OCI-LY3 (cell line): ENCODE data around the gene IBA57.

Experiments
- H2AFZ ChIP-seq: fragments of 200-600, 300-600 bp; shearing (Covaris generic); 2 replicates; pipeline ENCODE4 v1.6.0; 2014; ENCODE audit warnings: antibody characterized with exemption, low read depth, low read length
- H3K27ac ChIP-seq: fragments of 200-600, 300-600 bp; sonication (generic); 2 replicates; pipeline ENCODE4 v1.5.1; 2014; ENCODE audit warnings: mild to moderate bottlenecking, low read length, moderate library complexity, mixed read lengths
- H3K27me3 ChIP-seq: fragments of 200-600, 300-600 bp; sonication (generic); 2 replicates; pipeline ENCODE4 v1.6.1; 2014; ENCODE audit warnings: low read depth, low read length, mixed read lengths
- H3K36me3 ChIP-seq: fragments of 200-600, 300-600 bp; sonication (generic); replicated peaks from 2 replicates; pipeline ENCODE3; 2014; ENCODE audit warnings: low read depth, low read length, mixed read lengths
- H3K4me1 ChIP-seq: fragments of 300-600, 200-600 bp; sonication (generic); 2 replicates; pipeline ENCODE4 v1.6.1; 2014; ENCODE audit warnings: low read length, mixed read lengths
- H3K4me2 ChIP-seq: fragments of 200-600, 300-600 bp; sonication (generic); 2 replicates; pipeline ENCODE4 v1.6.1; 2014; ENCODE audit warnings: low read length, mixed read lengths
- H3K4me3 ChIP-seq: fragments of 300-600, 200-600 bp; sonication (generic); 2 replicates; pipeline ENCODE4 v1.5.1; 2014; ENCODE audit warnings: antibody characterized with exemption, mild to moderate bottlenecking, low read length, moderate library complexity
- H3K79me2 ChIP-seq: fragments of 300-600, 200-600 bp; shearing (Covaris generic); 2 replicates; pipeline ENCODE4 v1.6.1; 2014; ENCODE audit warnings: mild to moderate bottlenecking, low read length, mixed read lengths
- H3K9ac ChIP-seq: fragments of 300-600, 200-600 bp; shearing (Covaris generic); 2 replicates; pipeline ENCODE4 v1.6.0; 2014; ENCODE audit warnings: mild to moderate bottlenecking, low read length, moderate library complexity
- H3K9me3 ChIP-seq: fragments of 200-600, 300-600 bp; shearing (Covaris generic); 2 replicates; pipeline ENCODE4 v1.6.1; 2014; ENCODE audit warnings: low read length, mixed read lengths; ENCODE audit not compliant: insufficient read depth
- H4K20me1 ChIP-seq: fragments of 200-600, 300-600 bp; sonication (generic); 2 replicates; pipeline ENCODE4 v1.6.1; 2016; ENCODE audit warnings: low read length, mixed read lengths; ENCODE audit not compliant: insufficient read depth
- EZH2phosphoT487 ChIP-seq: fragments of 200-600 bp; shearing (Covaris generic); IDR thresholded peaks from 2 replicates; pipeline ENCODE4 v1.6.1; 2018; ENCODE audit warnings: antibody characterized with exemption, mixed run types, low read depth
- TF ChIP-seq, protein P1 (sequence below): fragments of 200-600, 300-600 bp; sonication (generic); IDR thresholded peaks from 2 replicates; pipeline ENCODE4 v1.5.1; 2014; ENCODE audit warnings: antibody characterized with exemption, low read length, low read depth

The IBA57 gene

DNA sequence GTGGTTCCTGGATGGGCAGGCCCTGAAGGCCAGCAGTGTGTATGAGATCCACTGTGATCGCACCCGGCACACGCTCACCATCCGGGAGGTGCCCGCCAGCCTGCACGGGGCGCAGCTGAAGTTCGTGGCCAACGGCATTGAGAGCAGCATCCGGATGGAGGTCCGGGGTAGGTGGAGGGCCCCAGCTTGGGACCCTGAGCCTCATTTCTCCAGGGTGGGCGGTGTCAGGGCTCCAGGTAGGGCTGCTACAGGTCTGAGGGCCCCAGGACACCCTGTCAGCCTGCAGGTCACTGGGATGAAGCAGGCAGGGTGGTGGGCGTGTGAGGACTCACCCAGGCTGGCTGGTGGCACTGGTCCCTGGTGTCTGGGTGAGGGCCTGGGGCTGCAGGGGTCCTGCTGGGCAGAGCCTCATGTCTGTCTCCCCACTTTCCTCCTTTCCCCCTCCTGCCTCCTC, 50.1 kb downstream of the IBA57 start:
- Histone ChIP-seq H3K79me2 (no peaks in the 10 kb centered on the region), H3K4me1 (no peaks in the 10 kb centered on the region), H4K20me1 (no peaks in the 10 kb centered on the region), H3K36me3 (no peaks in the 10 kb centered on the region), H3K4me3 (no peak overlapping the region), H2AFZ (no peak overlapping the region), H3K27me3 (no peaks in the 10 kb centered on the region), H3K9ac (no peak overlapping the region), H3K4me2 (no peak overlapping the region), H3K27ac (no peak overlapping the region), H3K9me3 (no peaks in the 10 kb centered on the region)
- TF ChIP-seq EZH2phosphoT487: no peak
- TF ChIP-seq, protein P1, sequence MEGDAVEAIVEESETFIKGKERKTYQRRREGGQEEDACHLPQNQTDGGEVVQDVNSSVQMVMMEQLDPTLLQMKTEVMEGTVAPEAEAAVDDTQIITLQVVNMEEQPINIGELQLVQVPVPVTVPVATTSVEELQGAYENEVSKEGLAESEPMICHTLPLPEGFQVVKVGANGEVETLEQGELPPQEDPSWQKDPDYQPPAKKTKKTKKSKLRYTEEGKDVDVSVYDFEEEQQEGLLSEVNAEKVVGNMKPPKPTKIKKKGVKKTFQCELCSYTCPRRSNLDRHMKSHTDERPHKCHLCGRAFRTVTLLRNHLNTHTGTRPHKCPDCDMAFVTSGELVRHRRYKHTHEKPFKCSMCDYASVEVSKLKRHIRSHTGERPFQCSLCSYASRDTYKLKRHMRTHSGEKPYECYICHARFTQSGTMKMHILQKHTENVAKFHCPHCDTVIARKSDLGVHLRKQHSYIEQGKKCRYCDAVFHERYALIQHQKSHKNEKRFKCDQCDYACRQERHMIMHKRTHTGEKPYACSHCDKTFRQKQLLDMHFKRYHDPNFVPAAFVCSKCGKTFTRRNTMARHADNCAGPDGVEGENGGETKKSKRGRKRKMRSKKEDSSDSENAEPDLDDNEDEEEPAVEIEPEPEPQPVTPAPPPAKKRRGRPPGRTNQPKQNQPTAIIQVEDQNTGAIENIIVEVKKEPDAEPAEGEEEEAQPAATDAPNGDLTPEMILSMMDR: no peak

GRCh38 chr1:228216371-228217320, 51.0 kb downstream of the IBA57 start:
- H2AFZ ChIP-seq: no peak overlapping the region
- no peak overlapping the region for H3K4me2 ChIP-seq
- H3K79me2 ChIP-seq: no peaks in the 10 kb centered on the region
- no peaks in the 10 kb centered on the region for H3K36me3 ChIP-seq
- H3K9ac ChIP-seq: no peak overlapping the region
- no peaks in the 10 kb centered on the region for H4K20me1 ChIP-seq
- no peaks in the 10 kb centered on the region for H3K9me3 ChIP-seq
- no peak overlapping the region for H3K27ac ChIP-seq
- no peaks in the 10 kb centered on the region for H3K27me3 ChIP-seq
- no peak for TF ChIP-seq EZH2phosphoT487
- TF ChIP-seq, protein P1: no peak
- H3K4me1 ChIP-seq: no peaks in the 10 kb centered on the region
- H3K4me3 ChIP-seq: no peak overlapping the region

DNA sequence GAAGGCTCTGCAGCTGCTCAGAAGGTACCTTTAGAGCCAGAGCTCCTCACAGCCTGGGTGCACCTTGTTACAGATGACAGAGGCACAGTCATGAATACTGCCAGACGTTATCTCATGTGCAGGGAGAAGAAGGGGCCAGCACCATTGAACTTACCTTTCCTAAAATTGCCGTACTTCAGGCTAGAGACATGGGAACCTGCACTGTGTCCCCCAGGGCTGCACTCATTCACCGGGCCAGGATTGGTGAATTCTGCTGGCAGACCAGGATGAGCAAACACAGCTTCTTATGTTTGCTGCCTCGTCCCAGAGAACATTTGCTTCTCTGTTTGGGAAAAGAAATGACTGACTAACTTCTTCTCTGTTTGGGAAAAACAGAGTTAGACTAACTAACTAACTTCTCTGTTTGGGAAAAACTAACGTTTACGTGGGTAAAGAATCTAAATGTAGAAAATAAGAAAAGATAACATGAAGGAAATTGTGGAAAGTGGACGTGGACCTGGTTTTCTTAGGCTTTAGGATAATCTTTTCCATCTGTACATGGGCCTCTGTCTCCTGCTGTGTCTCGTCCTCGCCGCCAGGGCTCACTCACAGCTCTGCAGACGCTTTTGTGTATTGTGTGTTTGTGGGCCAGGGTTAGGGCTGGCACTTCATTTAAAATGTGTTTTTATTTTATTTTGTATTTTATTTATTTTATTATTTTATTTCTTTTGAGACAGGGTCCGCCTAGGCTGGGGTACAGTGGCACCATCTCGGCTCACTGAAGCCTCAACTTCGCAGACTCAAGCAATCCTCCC, 52.1 kb downstream of the IBA57 start:
- H3K36me3 ChIP-seq: no peaks in the 10 kb centered on the region
- H3K27ac ChIP-seq: no peak overlapping the region

More for the DNA sequence above, 52.1 kb downstream of the IBA57 start:
- H3K27me3 ChIP-seq: peaks cover 3% of the 10 kb centered on the region; the same call in 1 of the 2 replicates
- no peak overlapping the region for H3K4me2 ChIP-seq
- H2AFZ ChIP-seq: no peak overlapping the region
- no peaks in the 10 kb centered on the region for H3K9me3 ChIP-seq
- no peaks in the 10 kb centered on the region for H3K4me1 ChIP-seq
- TF ChIP-seq EZH2phosphoT487: no peak
- TF ChIP-seq, protein P1: no peak
- H3K9ac ChIP-seq: no peak overlapping the region
- no peaks in the 10 kb centered on the region for H3K79me2 ChIP-seq
- no peak overlapping the region for H3K4me3 ChIP-seq
- no peaks in the 10 kb centered on the region for H4K20me1 ChIP-seq
